ENCODE data around the gene CELF5. TPM values are rescaled to one million over a fixed set of nuclear protein-coding genes. Genes with fewer than 3 reads are reported as not detected.
A peak's percentile ranks its signal among the peaks of the same experiment; 100 is the strongest.

Gene CELF5
- total RNA-seq, 1 experiment from 2014 or later = 2.5 TPM

- H3K4me3 ChIP-seq (replicated peaks in 1 of 2; ENCODE audit: low read depth in 1 of 2, low read length in 2 of 2) = peak overlapping the region; percentile 25 to 32; a peak in 1 of 4 replicates
- H3K27me3 ChIP-seq (ENCODE audit: insufficient read depth, low read length) = no peaks in the 10 kb centered on the region
- H3K79me2 ChIP-seq (ENCODE audit: insufficient read depth, low read length) = no peaks in the 10 kb centered on the region
- no peaks in the 10 kb centered on the region for H3K36me3 ChIP-seq (ENCODE audit: control insufficient read depth in 1 of 2, insufficient read depth in 2 of 2, low read length in 2 of 2)
- H3K4me1 ChIP-seq (ENCODE audit: control insufficient read depth in 1 of 2, insufficient read depth in 2 of 2, low read length in 2 of 2) = peaks cover 13 to 24% of the 10 kb centered on the region in 2 experiments
- intact Hi-C loops (cut with micrococcal nuclease) = loop anchor here (5.0 kb wide), 1 partner anchor 324 kb away; no protein-coding TSS in a partner anchor
- BruUV-seq (replicated peaks) = no TSS peak
- TF ChIP-seq POLR2AphosphoS5 (IDR thresholded peaks at IDR 0.05; ENCODE audit: low read depth, low read length) = 0 out of 2 replicates have a peak, but pooled peaks have one; percentile 18
- TF ChIP-seq YY1 (IDR thresholded peaks at IDR 0.05; ENCODE audit: extremely low read depth, insufficient replicate concordance, low read depth, low read length) = no peak
- no peak overlapping the region for H3K27ac ChIP-seq (ENCODE audit: low read depth, low read length)
- ATAC-seq = peak; percentile 80
- ChIA-PET POLR2A (interaction anchor here (0.9 to 2.9 kb wide), 8 partner anchors 8 to 711 kb away, joined by 3 to 59 read pairs (median 4); partner anchors contain the start of genes MRPL54 and TLE6), CTCF (interaction anchor here (0.6 to 3.0 kb wide), 17 partner anchors 8 to 472 kb away, joined by 3 to 44 read pairs (median 5); partner anchors contain the start of gene DOHH), RAD21 (ENCODE audit: low non-redundant PET in 1 of 2, low total read pairs in 2 of 2, uncharacterized antibody in 2 of 2, unreplicated experiment in 2 of 2) (interaction anchor here (0.6 to 1.6 kb wide), 5 partner anchors 8 to 1594 kb away, joined by 3 to 13 read pairs (median 5); no protein-coding TSS in a partner anchor)
- no peak overlapping the region for H3K9ac ChIP-seq (ENCODE audit: low read length)
- DNase-seq (ENCODE audit: low read depth, low spot score) = peak; percentile 88
- H3K4me2 ChIP-seq (ENCODE audit: low read length) = peak overlapping the region; percentile 70
- H4K20me1 ChIP-seq (ENCODE audit: insufficient read depth) = no peaks in the 10 kb centered on the region
- no peaks in the 10 kb centered on the region for H3K9me3 ChIP-seq (ENCODE audit: control insufficient read depth in 1 of 2, insufficient read depth in 1 of 2, low read depth in 1 of 2, low read length in 2 of 2)
- no peaks in the 10 kb centered on the region for H3K9me2 ChIP-seq (ENCODE audit: insufficient read depth)
- H2AFZ ChIP-seq (ENCODE audit: low read depth, low read length, poor library complexity, severe bottlenecking) = no peak overlapping the region
Measured at GRCh38 chr19:3276341-3276799, 51.9 kb downstream of the CELF5 start.

- no peaks in the 10 kb centered on the region for H3K9me2 ChIP-seq (ENCODE audit: insufficient read depth)
- intact Hi-C loops (cut with micrococcal nuclease) = loop anchor here (5.0 kb wide), 1 partner anchor 325 kb away; no protein-coding TSS in a partner anchor
- peaks cover 13 to 25% of the 10 kb centered on the region in 2 experiments for H3K4me1 ChIP-seq (ENCODE audit: control insufficient read depth in 1 of 2, insufficient read depth in 2 of 2, low read length in 2 of 2)
- POLR2A ChIA-PET = interaction anchor here (0.6 kb wide), 1 partner anchor 238 kb away, joined by 5 read pairs; no protein-coding TSS in a partner anchor
- BruUV-seq (replicated peaks) = no TSS peak
- H2AFZ ChIP-seq (ENCODE audit: low read depth, low read length, poor library complexity, severe bottlenecking) = no peak overlapping the region
- H3K27me3 ChIP-seq (ENCODE audit: insufficient read depth, low read length) = no peaks in the 10 kb centered on the region
- no peak overlapping the region for H3K27ac ChIP-seq (ENCODE audit: low read depth, low read length)
- CTCF ChIA-PET = no interaction called here
- no peak for ATAC-seq
- H3K36me3 ChIP-seq (ENCODE audit: control insufficient read depth in 1 of 2, insufficient read depth in 2 of 2, low read length in 2 of 2) = no peaks in the 10 kb centered on the region
- no peak overlapping the region for H3K4me3 ChIP-seq (replicated peaks in 1 of 2; ENCODE audit: low read depth in 1 of 2, low read length in 2 of 2)
- no peak overlapping the region for H3K9ac ChIP-seq (ENCODE audit: low read length)
- DNase-seq (ENCODE audit: low read depth, low spot score) = no peak
- no peak overlapping the region for H3K4me2 ChIP-seq (ENCODE audit: low read length)
- TF ChIP-seq YY1 (IDR thresholded peaks at IDR 0.05; ENCODE audit: extremely low read depth, insufficient replicate concordance, low read depth, low read length) (no peak), RAD21 (IDR thresholded peaks at IDR 0.05; ENCODE audit: low read depth) (no peak), SRF (IDR thresholded peaks at IDR 0.05; ENCODE audit: low read depth) (no peak), REST (IDR thresholded peaks at IDR 0.05; ENCODE audit: low read depth) (no peak), ELF1 (IDR thresholded peaks at IDR 0.05; ENCODE audit: borderline replicate concordance, low read depth) (no peak), MAX (IDR thresholded peaks at IDR 0.05) (no peak), ZNF274 (IDR thresholded peaks at IDR 0.05; ENCODE audit: low read depth, low read length) (no peak), POLR2AphosphoS5 (IDR thresholded peaks at IDR 0.05; ENCODE audit: low read depth, low read length) (no peak), FOSL1 (IDR thresholded peaks at IDR 0.05; ENCODE audit: low read depth) (no peak), TCF7L2 (IDR thresholded peaks at IDR 0.05; ENCODE audit: borderline replicate concordance, extremely low read depth, insufficient read depth, insufficient read length) (no peak), JUND (IDR thresholded peaks at IDR 0.05) (no peak), CTCF (IDR thresholded peaks at IDR 0.05 in 2 of 3, conservative IDR thresholded peaks at IDR 0.05 in 1 of 3; ENCODE audit: borderline replicate concordance in 1 of 3, insufficient read depth in 1 of 3, low read depth in 2 of 3, low read length in 2 of 3) (no peak), CEBPB (IDR thresholded peaks at IDR 0.05; ENCODE audit: low read depth) (no peak)
- no peaks in the 10 kb centered on the region for H3K79me2 ChIP-seq (ENCODE audit: insufficient read depth, low read length)
- H4K20me1 ChIP-seq (ENCODE audit: insufficient read depth) = no peaks in the 10 kb centered on the region
- no peaks in the 10 kb centered on the region for H3K9me3 ChIP-seq (ENCODE audit: control insufficient read depth in 1 of 2, insufficient read depth in 1 of 2, low read depth in 1 of 2, low read length in 2 of 2)
- RAD21 ChIA-PET (ENCODE audit: low non-redundant PET in 1 of 2, low total read pairs in 2 of 2, uncharacterized antibody in 2 of 2, unreplicated experiment in 2 of 2) = no interaction called here
Measured at GRCh38 chr19:3277649-3278048, 53.2 kb downstream of the CELF5 start.

Measured in HCT116 (cell line).